ENCODE results near the gene NEK1. TPM values are rescaled to one million over a fixed set of nuclear protein-coding genes. Genes with fewer than 3 reads are reported as not detected.

Gene NEK1
- total RNA-seq, 1 donor from 2014 or later = 13.0 TPM

DNA sequence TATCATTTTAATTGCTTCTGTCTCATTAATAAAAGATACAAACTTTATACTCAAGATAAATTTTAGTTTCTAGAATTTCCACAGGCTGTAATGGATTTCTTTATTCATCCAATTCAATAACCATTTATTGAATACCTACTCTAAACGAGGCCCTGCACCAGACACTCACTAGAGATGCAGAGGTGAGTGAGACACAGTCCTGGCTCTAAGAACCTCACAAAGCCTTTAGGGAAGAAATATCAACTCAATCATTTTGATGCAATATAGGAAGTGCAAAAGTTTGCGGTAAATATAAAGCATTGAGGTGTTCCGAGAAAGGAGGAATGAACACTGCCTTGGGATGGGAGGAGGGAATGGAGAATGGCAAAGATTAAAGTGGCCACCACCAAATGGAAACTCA lies 260.0 kb downstream of the NEK1 start:
- no peaks in the 10 kb centered on the region for H3K36me3 Mint-ChIP-seq (ENCODE audit: low read depth, unreplicated experiment)
- no peak overlapping the region for H2AFZ ChIP-seq (ENCODE audit: low read depth, low read length)
- no peaks in the 10 kb centered on the region for H4K20me1 ChIP-seq (ENCODE audit: insufficient read depth, low read length)
- no peak overlapping the region for H3K4me3 Mint-ChIP-seq (ENCODE audit: unreplicated experiment)
- no peak overlapping the region for H3K4me3 ChIP-seq (ENCODE audit: insufficient read depth, low read depth, low read length)
- FAIRE-seq (no peak), DNase-seq (ENCODE audit: low read depth) (no peak)
- H3K27me3 ChIP-seq (ENCODE audit: insufficient read depth, low read length) = no peaks in the 10 kb centered on the region
- no peaks in the 10 kb centered on the region for H3K9me3 ChIP-seq (ENCODE audit: insufficient read depth, low read depth, low read length)
- no peaks in the 10 kb centered on the region for H3K36me3 ChIP-seq (ENCODE audit: insufficient read depth, low read length)
- H3K9ac ChIP-seq (ENCODE audit: low read length) = no peak overlapping the region
- H3K4me2 ChIP-seq (ENCODE audit: low read length) = no peak overlapping the region
- no peak overlapping the region for H3K27ac ChIP-seq (ENCODE audit: low read depth, low read length)
- no peaks in the 10 kb centered on the region for H3K9me3 Mint-ChIP-seq (ENCODE audit: unreplicated experiment)
- no peaks in the 10 kb centered on the region for H3K27me3 Mint-ChIP-seq (ENCODE audit: low read depth, unreplicated experiment)
- H3K27ac Mint-ChIP-seq (ENCODE audit: unreplicated experiment) = no peak overlapping the region
- no peaks in the 10 kb centered on the region for H3K79me2 ChIP-seq (ENCODE audit: insufficient read depth, low read length)
- no peaks in the 10 kb centered on the region for H3K4me1 ChIP-seq (ENCODE audit: insufficient read depth, low read length)
- TF ChIP-seq EZH2 (IDR thresholded peaks at IDR 0.05; ENCODE audit: insufficient read depth, low read length) = no peak
- TF ChIP-seq, protein P1, sequence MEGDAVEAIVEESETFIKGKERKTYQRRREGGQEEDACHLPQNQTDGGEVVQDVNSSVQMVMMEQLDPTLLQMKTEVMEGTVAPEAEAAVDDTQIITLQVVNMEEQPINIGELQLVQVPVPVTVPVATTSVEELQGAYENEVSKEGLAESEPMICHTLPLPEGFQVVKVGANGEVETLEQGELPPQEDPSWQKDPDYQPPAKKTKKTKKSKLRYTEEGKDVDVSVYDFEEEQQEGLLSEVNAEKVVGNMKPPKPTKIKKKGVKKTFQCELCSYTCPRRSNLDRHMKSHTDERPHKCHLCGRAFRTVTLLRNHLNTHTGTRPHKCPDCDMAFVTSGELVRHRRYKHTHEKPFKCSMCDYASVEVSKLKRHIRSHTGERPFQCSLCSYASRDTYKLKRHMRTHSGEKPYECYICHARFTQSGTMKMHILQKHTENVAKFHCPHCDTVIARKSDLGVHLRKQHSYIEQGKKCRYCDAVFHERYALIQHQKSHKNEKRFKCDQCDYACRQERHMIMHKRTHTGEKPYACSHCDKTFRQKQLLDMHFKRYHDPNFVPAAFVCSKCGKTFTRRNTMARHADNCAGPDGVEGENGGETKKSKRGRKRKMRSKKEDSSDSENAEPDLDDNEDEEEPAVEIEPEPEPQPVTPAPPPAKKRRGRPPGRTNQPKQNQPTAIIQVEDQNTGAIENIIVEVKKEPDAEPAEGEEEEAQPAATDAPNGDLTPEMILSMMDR (IDR thresholded peaks at IDR 0.05; ENCODE audit: insufficient read depth, low read depth, low read length) = no peak
- H3K4me1 Mint-ChIP-seq (ENCODE audit: low read depth, unreplicated experiment) = no peaks in the 10 kb centered on the region

DNA sequence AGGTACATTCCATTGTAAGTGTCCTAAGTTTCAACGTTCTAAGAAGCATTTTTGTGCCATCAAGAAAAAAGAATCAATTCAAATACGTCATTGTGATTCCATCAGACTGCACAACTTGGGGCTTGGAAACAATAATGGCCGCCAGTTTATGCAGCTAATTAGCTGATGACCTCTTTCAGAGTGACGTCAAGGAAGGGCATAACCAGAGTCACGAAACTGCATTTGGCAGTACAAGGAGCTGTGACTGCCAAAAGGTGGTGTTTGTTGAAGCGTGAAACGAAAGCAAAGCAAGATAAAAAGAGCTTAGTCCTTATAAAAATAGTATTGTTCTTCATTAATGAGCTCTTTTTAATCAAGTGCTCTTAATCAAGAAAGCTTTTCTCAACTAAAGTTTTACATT lies 260.5 kb downstream of the NEK1 start:
- H3K27ac ChIP-seq (ENCODE audit: low read depth, low read length) = no peak overlapping the region
- H3K4me1 ChIP-seq (ENCODE audit: insufficient read depth, low read length) = no peaks in the 10 kb centered on the region
- peak overlapping the region; percentile 5 for H3K4me2 ChIP-seq (ENCODE audit: low read length)
- DNase-seq (ENCODE audit: low read depth) (peak; percentile 96), FAIRE-seq (no peak)
- H3K36me3 ChIP-seq (ENCODE audit: insufficient read depth, low read length) = no peaks in the 10 kb centered on the region
- Mint-ChIP-seq H3K36me3 (ENCODE audit: low read depth, unreplicated experiment) (no peaks in the 10 kb centered on the region), H3K9me3 (ENCODE audit: unreplicated experiment) (no peaks in the 10 kb centered on the region), H3K27ac (ENCODE audit: unreplicated experiment) (no peak overlapping the region), H3K4me1 (ENCODE audit: low read depth, unreplicated experiment) (no peaks in the 10 kb centered on the region), H3K27me3 (ENCODE audit: low read depth, unreplicated experiment) (no peaks in the 10 kb centered on the region), H3K4me3 (ENCODE audit: unreplicated experiment) (no peak overlapping the region)
- no peak overlapping the region for H3K9ac ChIP-seq (ENCODE audit: low read length)
- H3K4me3 ChIP-seq (ENCODE audit: insufficient read depth, low read depth, low read length) = no peak overlapping the region
- no peaks in the 10 kb centered on the region for H3K79me2 ChIP-seq (ENCODE audit: insufficient read depth, low read length)
- no peak overlapping the region for H2AFZ ChIP-seq (ENCODE audit: low read depth, low read length)
- H3K9me3 ChIP-seq (ENCODE audit: insufficient read depth, low read depth, low read length) = no peaks in the 10 kb centered on the region
- H3K27me3 ChIP-seq (ENCODE audit: insufficient read depth, low read length) = no peaks in the 10 kb centered on the region
- H4K20me1 ChIP-seq (ENCODE audit: insufficient read depth, low read length) = no peaks in the 10 kb centered on the region
- TF ChIP-seq, protein P1 (IDR thresholded peaks at IDR 0.05; ENCODE audit: insufficient read depth, low read depth, low read length) = no peak
- TF ChIP-seq EZH2 (IDR thresholded peaks at IDR 0.05; ENCODE audit: insufficient read depth, low read length) = no peak

DNA sequence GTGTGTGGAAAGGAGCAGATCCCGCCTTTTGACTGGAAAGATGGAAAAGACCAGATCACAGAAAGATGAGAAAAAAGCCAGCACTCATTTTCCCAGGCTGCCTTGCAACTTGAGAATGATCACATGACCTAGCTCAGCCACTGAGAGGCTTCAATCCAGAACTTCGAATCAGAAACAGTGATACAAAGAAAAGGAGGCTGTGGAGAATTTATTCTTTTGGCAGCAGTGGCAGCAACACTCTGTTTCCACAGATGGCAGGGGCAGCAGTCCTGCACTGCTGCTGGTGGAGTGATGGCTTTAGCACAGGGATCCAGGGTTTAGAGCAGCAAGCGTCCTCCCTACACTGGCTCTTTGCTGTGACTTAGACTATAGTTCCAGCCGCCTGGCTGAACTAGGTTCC lies 263.8 kb downstream of the NEK1 start:
- Mint-ChIP-seq H3K9me3 (ENCODE audit: unreplicated experiment) (no peaks in the 10 kb centered on the region), H3K27me3 (ENCODE audit: low read depth, unreplicated experiment) (no peaks in the 10 kb centered on the region), H3K4me3 (ENCODE audit: unreplicated experiment) (no peak overlapping the region), H3K4me1 (ENCODE audit: low read depth, unreplicated experiment) (peaks cover 9% of the 10 kb centered on the region), H3K36me3 (ENCODE audit: low read depth, unreplicated experiment) (no peaks in the 10 kb centered on the region), H3K27ac (ENCODE audit: unreplicated experiment) (no peak overlapping the region)
- no peaks in the 10 kb centered on the region for H3K36me3 ChIP-seq (ENCODE audit: insufficient read depth, low read length)
- DNase-seq (ENCODE audit: low read depth) (no peak), FAIRE-seq (no peak)
- H3K9ac ChIP-seq (ENCODE audit: low read length) = no peak overlapping the region
- no peaks in the 10 kb centered on the region for H3K79me2 ChIP-seq (ENCODE audit: insufficient read depth, low read length)
- H2AFZ ChIP-seq (ENCODE audit: low read depth, low read length) = no peak overlapping the region
- no peaks in the 10 kb centered on the region for H3K27me3 ChIP-seq (ENCODE audit: insufficient read depth, low read length)
- no peak overlapping the region for H3K4me3 ChIP-seq (ENCODE audit: insufficient read depth, low read depth, low read length)
- peaks cover 9% of the 10 kb centered on the region for H3K4me1 ChIP-seq (ENCODE audit: insufficient read depth, low read length)
- H3K27ac ChIP-seq (ENCODE audit: low read depth, low read length) = no peak overlapping the region
- no peak overlapping the region for H3K4me2 ChIP-seq (ENCODE audit: low read length)
- H3K9me3 ChIP-seq (ENCODE audit: insufficient read depth, low read depth, low read length) = no peaks in the 10 kb centered on the region
- TF ChIP-seq EZH2 (IDR thresholded peaks at IDR 0.05; ENCODE audit: insufficient read depth, low read length) = no peak
- TF ChIP-seq, protein P1 (IDR thresholded peaks at IDR 0.05; ENCODE audit: insufficient read depth, low read depth, low read length) = no peak
- H4K20me1 ChIP-seq (ENCODE audit: insufficient read depth, low read length) = no peaks in the 10 kb centered on the region

Measured in astrocyte (in vitro differentiated cells and primary cell).